Ovary (tissue), 3 donors: ENCODE measurements around the gene SPTLC1.

Source experiments
- POLR2A ChIP-seq: fragments of 450-650 bp; IDR thresholded peaks from one replicate; pipeline ENCODE4 v1.6.1; 2017; ENCODE audit warnings: antibody characterized with exemption, mild to moderate bottlenecking, moderate library complexity
- TF ChIP-seq, protein P1 (sequence below), 3 donors: fragments of 450-650 bp in 2 of 3; fragments of 200-600 bp in 1 of 3; IDR thresholded peaks; one replicate each; pipeline versions ENCODE4 v1.5.1 to v1.8.0; 2016 to 2022; ENCODE audit warnings: antibody characterized with exemption in 3 of 3, mild to moderate bottlenecking in 1 of 3
- donor health status: DM: no; HTN: no; CAD: no.

DNA sequence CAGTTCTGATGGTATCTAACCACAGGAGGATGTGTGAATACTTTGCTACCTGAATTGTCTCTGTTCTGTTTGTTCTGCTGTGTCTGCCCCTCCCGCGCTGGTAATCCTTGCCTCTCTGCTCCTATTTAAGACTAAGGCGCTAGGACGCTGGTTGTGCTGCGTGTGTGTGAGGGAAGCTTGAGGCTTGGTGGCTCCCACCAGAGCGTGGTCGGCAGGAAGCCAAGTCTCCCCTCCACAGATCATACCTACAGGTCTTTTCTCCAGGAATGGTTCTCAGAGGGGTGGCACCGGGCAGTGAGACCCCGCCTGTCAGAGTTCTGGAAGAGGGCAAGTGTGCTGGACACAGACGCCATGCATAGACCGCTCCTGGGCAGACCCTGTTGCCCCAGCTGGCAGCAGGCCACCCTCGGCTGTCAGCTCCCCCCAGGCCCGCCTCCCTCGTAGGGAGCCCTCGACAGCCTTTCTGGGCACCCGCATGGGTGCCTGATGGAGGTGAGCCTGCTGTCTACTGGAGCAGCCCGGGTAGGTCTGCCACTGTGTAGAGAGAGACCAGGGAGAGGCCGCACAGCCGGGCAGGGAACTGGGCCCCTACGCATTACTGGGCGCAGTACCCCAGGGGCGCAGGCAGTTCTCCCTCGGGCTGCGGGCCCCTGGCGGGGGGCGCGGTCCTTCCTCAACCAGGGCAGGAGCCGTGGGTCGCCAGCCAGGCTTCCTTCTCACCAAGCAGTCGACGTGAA, 111.7 kb downstream of the SPTLC1 start:
- TF ChIP-seq, protein P1, sequence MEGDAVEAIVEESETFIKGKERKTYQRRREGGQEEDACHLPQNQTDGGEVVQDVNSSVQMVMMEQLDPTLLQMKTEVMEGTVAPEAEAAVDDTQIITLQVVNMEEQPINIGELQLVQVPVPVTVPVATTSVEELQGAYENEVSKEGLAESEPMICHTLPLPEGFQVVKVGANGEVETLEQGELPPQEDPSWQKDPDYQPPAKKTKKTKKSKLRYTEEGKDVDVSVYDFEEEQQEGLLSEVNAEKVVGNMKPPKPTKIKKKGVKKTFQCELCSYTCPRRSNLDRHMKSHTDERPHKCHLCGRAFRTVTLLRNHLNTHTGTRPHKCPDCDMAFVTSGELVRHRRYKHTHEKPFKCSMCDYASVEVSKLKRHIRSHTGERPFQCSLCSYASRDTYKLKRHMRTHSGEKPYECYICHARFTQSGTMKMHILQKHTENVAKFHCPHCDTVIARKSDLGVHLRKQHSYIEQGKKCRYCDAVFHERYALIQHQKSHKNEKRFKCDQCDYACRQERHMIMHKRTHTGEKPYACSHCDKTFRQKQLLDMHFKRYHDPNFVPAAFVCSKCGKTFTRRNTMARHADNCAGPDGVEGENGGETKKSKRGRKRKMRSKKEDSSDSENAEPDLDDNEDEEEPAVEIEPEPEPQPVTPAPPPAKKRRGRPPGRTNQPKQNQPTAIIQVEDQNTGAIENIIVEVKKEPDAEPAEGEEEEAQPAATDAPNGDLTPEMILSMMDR (IDR thresholded peaks at IDR 0.05): no peak
- TF ChIP-seq POLR2A: no peak
